GM18520 (cell line): ENCODE results near the gene ARHGEF28.

ENCODE experiments used
- ATAC-seq: cut with Tn5 transposase; IDR thresholded peaks from one replicate; pipeline ENCODE4 v1.9.1; 2021; ENCODE audit not compliant: unreplicated experiment

Gene ARHGEF28, protein sequence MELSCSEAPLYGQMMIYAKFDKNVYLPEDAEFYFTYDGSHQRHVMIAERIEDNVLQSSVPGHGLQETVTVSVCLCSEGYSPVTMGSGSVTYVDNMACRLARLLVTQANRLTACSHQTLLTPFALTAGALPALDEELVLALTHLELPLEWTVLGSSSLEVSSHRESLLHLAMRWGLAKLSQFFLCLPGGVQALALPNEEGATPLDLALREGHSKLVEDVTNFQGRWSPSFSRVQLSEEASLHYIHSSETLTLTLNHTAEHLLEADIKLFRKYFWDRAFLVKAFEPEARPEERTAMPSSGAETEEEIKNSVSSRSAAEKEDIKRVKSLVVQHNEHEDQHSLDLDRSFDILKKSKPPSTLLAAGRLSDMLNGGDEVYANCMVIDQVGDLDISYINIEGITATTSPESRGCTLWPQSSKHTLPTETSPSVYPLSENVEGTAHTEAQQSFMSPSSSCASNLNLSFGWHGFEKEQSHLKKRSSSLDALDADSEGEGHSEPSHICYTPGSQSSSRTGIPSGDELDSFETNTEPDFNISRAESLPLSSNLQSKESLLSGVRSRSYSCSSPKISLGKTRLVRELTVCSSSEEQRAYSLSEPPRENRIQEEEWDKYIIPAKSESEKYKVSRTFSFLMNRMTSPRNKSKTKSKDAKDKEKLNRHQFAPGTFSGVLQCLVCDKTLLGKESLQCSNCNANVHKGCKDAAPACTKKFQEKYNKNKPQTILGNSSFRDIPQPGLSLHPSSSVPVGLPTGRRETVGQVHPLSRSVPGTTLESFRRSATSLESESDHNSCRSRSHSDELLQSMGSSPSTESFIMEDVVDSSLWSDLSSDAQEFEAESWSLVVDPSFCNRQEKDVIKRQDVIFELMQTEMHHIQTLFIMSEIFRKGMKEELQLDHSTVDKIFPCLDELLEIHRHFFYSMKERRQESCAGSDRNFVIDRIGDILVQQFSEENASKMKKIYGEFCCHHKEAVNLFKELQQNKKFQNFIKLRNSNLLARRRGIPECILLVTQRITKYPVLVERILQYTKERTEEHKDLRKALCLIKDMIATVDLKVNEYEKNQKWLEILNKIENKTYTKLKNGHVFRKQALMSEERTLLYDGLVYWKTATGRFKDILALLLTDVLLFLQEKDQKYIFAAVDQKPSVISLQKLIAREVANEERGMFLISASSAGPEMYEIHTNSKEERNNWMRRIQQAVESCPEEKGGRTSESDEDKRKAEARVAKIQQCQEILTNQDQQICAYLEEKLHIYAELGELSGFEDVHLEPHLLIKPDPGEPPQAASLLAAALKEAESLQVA (N-terminal part only)

DNA sequence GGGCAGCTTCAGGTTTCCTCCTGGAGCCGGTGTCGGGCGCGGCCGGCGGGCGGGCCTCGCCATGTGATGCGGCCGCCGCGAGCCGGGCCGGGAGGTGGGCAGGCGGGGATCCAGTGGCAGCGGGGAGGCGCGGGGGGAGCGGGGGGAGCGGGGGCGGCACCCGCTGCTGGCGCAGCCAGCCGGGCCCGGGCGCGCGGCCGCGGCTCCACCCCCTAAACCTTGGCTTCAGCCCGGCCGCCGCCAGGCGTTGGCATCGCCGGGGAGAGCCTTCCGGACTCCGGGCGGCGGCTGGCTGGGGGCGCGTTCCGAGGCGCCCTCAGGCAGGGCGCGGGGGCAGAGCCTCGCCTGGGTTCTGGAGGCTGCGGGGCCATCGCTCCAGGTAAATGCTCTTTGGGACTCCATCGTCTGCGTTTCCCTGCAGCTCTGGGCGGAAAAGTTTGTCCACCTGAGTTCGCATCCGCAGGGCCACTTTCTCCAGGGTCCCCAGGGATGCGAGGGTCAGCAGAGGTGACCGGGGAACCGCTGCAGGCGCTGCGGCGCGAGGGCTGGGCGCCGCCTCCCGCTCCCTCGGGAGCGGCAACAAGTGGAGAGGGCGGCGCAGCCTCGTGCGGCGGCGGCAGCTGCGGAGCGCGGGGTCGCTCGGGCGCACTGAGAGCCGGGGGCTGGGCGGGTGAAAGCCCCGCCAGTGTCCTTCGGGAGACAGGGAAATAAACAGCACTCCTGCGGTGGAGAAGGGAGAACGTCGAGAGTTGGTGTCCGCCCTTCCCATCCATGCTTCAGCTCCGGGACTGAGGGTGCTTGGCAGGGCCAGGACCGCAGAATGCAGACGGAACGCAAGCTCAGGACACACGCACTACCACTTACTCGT lies at the start of gene ARHGEF28:
Gene ARHGEF28 (plus strand): TSS at position 253 of the 868 bp plus-strand sequence. CDS start 58,656 bp downstream, outside the sequence.
- ATAC-seq = no peak

DNA sequence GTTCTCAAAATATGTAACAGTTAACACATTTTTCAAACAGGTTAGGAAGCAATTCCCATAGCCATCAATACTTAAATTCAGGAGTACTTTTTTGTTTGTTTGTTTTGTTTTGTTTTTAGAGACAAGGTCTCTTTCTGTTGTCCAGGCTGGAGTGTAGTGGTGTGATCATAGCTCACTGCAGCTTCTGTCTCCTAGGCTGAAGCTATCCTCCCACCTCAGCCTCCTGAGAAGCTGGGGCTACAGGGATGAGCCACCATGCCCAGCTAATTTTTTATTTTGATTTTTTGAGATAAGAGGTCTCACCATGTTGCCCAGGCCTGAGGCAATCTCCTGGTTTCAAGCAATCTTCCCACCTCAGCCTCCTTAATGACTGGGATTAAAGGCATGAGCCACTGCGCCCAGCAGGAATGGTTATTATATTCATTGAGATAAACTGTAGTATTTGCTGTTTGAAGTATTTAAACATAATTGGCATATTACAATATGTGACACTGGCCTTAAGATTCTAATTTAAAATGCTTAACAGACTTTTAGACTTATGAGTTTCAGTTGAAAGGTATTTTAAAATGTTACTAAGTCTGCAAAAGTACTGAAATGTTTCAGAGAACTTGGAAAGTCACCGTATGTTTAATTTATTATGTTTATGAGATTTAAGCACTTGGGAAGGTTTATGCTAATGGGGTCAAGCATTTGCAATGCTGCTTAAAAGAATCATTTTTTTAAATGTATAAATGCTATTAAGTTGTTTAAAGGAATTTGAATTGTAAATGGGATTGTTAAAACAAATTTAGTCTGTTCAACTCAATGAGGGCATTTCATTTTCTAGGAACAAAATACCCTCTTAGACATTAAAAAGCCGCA lies 43.5 kb upstream of the ARHGEF28 start:
- ATAC-seq = no peak

DNA sequence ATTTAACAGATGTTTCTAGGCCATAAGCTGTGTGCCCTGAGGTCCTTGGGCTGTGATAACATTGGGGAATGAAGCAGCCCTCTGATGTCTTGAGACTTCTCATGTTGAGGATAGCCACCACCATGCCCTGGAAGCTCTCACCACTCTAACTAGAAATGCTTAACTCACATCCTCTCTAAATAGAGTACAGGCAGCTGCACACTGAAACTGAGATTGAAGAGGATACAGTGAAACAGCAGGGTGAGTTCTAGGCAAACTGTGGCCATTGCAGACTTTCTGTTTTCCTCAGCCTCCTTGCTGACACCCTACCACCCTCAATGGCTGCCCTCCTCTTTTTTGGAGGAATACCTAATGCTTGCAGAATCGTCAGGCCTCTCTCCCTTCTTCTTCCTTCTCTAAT lies 38.1 kb upstream of the ARHGEF28 start:
- ATAC-seq = no peak

DNA sequence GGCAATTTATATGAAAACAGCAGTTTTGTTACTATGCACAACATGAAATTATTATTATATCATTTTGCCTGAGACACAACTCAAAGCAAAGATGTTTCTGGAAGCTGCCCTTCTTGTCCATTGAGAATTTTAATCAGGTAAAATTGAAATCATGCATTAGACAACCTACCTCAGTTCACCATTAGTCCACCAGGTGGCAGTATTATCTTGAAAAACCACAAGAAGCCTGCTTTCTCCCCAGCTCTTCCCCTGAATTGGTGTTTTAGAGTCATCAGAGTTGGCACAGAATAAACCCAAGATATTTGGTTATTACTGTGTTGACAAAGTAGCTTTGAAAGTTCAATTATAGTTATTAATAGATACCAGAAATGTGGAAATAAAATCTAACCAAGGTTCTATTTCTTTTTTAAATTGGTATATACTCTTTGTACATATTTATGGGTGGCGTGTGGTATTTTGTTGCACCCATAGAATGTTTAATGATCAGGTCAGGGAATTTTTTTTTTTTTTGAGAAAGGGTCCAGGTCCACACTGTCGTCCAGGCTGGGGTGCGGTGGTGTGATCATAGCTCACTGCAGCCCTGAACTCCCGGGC lies 34.8 kb upstream of the ARHGEF28 start:
- no peak for ATAC-seq

DNA sequence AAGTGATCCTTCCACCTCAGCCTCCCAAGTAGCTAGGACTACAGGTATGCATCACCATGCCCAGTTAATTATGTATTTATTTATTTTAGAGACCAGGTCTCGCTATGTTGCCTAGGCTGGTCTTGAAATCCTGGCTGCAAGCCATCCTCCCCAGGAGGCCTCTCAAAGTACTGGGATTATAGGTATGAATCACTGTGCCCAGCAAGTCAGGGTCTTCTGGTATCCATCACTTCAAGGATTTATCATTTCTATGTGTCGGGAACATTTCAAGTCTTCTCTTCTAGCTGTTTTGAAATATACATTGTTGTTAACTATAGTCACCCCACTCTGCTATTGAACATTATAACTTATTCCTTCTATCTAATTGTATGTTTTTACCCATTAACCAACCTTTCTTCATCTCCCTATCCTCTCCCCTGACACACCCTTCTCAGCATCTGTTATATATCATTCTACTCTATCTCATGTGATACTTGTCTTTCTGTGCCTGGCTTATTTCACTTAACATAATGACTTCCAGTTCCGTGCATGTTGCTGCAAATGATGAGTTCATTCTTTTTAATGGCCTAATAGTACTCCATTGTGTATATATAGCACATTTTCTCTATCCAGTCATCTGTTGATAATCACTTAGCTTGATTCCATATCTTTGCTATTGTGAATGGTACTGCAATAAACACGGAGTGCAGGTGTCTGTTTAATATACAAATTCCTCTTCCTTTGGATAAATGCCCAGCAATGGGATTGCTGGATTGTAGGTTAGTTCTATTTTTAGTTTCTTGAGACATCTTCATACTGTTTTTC lies 34.1 kb upstream of the ARHGEF28 start:
- ATAC-seq = no peak

DNA sequence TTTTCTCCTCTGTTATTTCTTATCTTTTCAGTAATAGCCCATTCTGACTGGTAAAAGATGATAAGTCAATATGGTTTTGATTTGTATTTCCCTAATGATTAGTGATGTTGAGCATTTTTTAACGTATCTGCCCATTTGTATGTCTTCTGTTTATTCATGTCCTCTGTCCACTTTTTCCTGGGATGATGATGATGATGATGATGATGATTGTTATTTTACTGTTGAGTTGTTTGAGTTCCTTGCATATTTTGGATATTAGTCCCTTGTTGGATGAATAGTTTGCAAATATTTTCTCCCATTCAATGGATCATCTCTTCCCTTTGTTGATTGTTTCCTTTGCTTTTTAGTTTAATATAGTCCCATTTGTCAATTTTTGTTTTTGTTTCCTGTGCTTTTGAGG lies 33.4 kb upstream of the ARHGEF28 start:
- no peak for ATAC-seq

DNA sequence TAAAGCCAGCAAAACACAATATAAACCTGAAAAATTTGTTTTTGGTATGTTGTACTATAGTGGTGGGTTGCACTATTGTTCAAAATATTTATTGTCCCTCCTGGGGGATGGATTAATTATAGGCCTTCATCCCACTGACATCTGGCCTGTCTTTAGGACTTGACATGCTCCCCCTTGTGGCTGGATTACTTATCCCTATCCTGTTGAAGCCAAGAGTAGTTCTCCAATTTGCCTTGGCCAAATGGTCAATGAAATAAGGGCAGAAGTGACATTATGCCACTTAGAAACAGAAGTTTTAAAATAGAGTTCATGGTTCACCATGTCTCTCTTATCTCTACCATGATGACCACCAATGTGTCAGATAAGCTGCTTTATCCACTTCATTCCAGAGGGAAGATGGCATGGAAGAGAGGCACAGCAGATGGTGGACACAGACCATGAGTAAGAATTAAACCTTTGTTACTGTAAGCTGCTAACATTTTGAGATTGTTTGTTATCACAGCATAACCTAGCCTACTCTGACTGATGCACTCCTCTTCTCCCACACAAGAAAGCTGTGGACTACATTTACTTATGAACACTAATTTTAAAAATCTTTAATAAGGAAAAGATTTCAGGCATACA lies 29.2 kb upstream of the ARHGEF28 start:
- no peak for ATAC-seq

DNA sequence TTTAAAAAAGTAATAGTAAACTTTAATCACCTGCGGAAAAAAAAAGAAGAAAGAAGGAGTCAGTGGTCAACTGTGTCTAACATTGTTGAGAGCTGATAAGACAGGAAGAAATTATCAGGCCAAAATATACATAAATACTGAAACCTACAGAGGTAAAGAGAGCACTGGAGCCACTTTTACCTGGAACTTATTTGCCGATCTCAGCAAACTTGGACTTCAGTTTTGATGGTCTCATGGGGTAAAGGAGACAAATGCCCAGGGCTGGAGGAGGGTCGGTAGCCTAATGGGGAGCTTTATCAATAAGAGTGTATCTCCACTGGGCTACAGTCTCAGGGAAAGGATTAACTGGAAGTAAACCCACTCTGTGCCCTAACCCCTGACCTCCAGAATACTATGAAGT lies 26.6 kb upstream of the ARHGEF28 start:
- no peak for ATAC-seq

DNA sequence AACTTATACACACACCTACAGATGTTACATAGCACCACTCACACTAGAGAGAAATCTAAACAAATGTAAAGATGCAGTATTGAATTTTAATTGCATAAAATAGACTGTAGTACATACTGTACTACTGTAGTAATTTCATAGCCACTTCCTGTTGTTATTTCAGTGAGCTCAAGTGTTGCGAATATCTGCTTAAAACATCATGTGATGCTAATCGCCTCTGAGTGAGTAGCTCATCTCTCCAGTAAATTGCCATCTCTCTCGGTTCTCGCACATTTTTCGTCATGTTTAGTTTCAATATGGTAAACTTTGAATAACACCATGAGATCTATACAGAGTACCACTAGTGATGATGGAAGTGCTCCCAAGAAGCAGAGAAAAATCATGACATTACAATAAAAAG lies 22.0 kb upstream of the ARHGEF28 start:
- no peak for ATAC-seq

DNA sequence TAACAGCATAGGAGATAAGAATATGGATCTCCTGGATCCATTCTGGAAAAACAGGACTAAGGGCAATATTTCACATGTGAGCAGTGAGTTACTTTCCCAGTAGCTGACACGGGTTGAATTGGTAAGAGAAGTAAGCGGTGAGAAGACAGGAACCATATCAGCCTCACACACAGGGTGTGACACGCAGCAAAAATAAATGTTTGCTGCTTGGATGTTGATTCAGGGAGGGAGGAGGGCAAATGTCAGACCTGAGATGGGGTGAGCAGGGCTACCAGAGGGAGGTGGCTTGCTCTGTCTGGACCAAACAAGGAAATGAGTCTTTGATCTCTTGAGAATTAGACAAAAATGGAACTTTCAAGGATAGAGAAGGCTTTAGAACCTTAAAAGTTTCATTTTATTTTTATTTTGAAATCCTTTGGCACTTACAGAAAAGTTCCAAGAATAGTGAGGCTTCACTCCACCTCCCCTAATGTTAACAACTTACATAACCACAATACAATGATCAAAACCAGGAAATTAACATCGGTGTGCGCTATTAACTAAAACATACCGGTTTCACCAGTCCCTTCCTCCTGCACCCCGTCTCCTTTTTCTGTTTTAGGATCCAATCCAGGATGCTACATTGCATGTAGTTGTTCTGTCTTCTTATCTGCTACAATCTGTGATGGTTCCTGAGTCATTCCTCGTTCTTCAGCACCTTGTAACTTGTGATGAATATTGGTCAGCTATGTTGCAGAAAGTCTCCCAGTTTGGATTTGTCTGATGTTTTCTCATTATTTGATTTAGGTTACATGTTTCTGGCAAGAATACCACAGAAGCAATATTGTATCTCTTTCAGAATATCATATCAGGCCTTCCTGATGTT lies 20.5 kb upstream of the ARHGEF28 start:
- ATAC-seq = no peak

DNA sequence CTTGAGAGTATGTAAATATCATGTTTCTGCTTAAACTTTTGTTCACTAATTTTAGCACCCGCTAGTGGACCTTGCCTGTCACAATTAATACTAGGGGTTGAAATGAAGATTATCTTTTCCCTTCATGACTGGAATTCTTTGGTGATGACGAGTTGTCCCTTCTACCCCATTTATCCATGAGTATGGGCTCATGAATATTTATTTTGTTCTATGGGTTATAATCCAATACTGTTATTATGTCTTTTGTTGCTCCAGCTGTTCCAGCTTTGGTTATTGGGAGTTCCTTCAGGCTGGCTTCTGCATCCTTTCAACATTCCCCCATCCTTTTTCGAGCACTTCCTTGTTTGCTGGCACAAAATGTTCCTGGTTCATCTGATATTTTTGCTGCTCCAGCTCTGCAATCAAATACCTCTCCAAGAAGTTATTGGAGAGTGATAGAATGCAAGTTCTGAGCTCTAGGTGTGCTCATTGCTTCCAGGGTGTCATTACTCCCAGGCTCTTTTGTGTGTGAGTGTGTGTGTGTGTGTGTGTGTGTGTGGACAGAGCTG lies 19.7 kb upstream of the ARHGEF28 start:
- no peak for ATAC-seq

DNA sequence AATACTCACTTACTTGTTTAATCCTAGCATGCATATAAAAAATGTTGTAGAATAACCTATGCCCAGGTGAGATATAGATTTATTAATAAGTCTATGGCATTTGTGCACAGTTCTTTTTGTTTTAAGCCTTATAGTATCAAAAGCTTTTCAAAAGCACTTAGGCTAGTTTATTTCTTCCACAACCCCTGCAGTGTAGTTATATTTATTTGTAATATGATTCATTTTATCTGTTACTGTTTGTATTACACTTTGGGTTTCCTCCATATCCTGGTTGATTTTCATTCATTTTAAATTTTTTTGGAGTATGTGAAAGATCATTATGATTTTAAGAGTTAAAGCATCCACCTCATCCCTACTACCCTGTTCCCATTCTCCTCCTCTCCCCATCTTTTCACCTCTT lies 18.8 kb upstream of the ARHGEF28 start:
- no peak for ATAC-seq

DNA sequence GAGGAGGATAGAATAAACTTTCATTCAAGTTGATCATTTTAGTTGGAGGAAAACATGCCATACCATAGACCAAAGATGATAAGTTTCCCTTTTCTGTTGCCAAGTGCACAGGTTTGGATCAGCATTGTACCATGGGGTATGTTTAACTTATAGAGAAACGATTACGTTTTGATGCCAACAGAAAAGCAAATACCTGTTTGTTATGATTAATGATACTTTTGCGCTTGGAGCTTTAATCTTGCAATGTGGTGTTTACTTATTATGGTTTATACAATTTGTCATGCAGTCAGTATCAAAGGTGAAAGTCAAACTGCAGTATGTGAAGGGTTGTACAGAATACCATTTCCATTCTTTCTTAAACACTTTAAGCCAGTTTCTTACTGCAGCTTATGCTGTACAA lies 13.2 kb upstream of the ARHGEF28 start:
- ATAC-seq = no peak

DNA sequence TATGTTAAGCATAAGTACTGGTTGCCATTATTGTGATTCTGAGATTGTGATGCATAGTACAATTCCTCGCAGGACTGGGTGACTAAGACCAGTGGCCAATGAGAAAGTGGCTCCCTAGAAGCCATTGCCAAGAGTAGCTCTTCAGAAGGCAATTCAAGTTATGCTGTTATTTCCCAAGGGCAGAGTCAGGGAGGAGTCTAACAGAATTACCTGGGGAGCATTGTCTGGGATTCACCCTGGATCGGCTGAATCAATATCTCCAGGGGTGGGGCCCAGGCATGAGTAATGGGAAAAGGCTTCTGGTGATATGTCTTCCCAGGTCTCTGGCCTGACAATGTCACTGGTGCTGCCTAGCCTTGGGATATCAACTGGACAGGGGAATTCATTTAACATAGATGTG lies 10.9 kb upstream of the ARHGEF28 start:
- ATAC-seq = no peak

DNA sequence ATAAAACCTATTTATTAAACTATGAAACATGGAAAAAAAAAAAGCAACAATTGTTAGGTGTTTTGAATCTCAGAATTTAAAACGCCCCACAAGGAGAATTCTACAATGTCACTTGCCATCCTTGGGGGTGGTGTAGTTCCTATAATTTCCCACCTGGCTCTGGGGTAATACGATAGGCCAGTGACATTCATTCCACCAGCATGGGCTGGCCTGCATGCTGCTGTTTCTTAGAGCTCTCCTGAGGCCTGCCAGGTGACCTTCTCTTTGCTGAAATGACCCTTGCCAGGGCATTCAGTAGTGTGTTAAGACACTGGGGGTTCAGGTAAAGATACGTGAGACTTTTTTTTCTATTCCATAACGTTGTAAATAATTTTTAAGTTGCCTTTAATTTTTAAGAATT lies 10.0 kb upstream of the ARHGEF28 start:
- no peak for ATAC-seq

DNA sequence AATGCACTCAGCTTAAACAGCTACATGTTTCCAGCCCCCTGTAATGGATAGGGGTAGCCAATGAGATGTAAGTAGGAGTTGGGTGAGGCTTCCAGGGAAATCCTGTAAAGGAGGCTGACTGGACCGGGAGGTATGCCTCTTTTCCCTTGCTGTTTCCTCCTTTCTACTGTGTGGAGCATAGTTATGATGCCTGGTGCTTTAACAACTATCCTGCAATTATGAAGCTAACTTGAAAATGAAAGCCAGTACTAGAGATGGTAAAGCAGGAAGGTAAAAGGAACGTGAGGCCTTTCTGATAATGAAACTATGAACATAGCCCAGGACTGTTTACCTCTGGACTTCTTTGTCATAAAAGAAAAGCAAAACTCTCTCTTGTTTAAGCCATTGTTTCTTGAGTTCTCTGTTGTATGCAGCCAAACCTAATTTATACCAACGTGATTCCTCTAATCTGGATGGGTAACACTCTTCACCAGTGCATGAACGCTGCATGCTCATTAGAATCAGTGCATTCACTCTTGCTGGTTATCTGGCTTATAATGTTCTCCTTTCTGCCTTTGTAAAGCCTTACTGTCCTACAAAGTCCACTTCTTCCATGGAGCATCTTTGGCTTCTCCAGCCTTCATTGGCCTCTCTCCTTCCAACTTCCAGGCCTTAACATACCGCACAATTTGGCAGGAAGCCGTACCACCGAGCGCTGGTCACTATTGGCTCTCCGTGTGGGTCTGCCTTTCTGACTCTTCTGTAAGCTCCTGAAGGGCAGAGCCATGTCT lies 8.3 kb upstream of the ARHGEF28 start:
- no peak for ATAC-seq
